ENCODE measurements around the gene CDC42BPA. TPM values are rescaled to one million over a fixed set of nuclear protein-coding genes. Genes with fewer than 3 reads are reported as not detected.

CDC42BPA gene
- total and polyA plus RNA-seq, 9 of the 15 experiments (the other 6 are each of a cell fraction or from before 2014, with no cell fraction given), result 8.0 to 77.5 (median 52.1) TPM

- no peak for TF ChIP-seq MYBL2 (IDR thresholded peaks at IDR 0.05; ENCODE audit: low read depth)
- no peak for TF ChIP-seq MYBL2 (CRISPR knock-in tag; IDR thresholded peaks at IDR 0.05; ENCODE audit: borderline replicate concordance)
- no peak for TF ChIP-seq PTTG1 (tag; IDR thresholded peaks at IDR 0.05; ENCODE audit: low read depth)
- TF ChIP-seq ARID1B (IDR thresholded peaks at IDR 0.05), result peak; percentile 28; the same call in 1 of the 2 replicates
- TF ChIP-seq ZNF644 (tag; IDR thresholded peaks at IDR 0.05; ENCODE audit: low read depth), result no peak
- no peak for TF ChIP-seq TRIM25 (IDR thresholded peaks at IDR 0.05; ENCODE audit: borderline replicate concordance)
- TF ChIP-seq ELF1 (tag; IDR thresholded peaks at IDR 0.05), result no peak
- TF ChIP-seq, protein P1, sequence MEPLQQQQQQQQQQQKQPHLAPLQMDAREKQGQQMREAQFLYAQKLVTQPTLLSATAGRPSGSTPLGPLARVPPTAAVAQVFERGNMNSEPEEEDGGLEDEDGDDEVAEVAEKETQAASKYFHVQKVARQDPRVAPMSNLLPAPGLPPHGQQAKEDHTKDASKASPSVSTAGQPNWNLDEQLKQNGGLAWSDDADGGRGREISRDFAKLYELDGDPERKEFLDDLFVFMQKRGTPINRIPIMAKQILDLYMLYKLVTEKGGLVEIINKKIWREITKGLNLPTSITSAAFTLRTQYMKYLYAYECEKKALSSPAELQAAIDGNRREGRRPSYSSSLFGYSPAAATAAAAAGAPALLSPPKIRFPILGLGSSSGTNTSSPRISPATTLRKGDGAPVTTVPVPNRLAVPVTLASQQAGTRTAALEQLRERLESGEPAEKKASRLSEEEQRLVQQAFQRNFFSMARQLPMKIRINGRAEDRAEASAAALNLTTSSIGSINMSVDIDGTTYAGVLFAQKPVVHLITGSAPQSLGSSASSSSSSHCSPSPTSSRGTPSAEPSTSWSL (CRISPR knock-in tag; IDR thresholded peaks at IDR 0.05; ENCODE audit: borderline replicate concordance), result no peak
- TF ChIP-seq FOXJ2 (tag; IDR thresholded peaks at IDR 0.05), result no peak
- TF ChIP-seq DMBX1 (CRISPR knock-in tag; IDR thresholded peaks at IDR 0.05; ENCODE audit: borderline replicate concordance), result no peak
- TF ChIP-seq, protein P2, sequence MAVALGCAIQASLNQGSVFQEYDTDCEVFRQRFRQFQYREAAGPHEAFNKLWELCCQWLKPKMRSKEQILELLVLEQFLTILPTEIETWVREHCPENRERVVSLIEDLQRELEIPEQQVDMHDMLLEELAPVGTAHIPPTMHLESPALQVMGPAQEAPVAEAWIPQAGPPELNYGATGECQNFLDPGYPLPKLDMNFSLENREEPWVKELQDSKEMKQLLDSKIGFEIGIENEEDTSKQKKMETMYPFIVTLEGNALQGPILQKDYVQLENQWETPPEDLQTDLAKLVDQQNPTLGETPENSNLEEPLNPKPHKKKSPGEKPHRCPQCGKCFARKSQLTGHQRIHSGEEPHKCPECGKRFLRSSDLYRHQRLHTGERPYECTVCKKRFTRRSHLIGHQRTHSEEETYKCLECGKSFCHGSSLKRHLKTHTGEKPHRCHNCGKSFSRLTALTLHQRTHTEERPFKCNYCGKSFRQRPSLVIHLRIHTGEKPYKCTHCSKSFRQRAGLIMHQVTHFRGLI (CRISPR knock-in tag; IDR thresholded peaks at IDR 0.05), result no peak
- no peak for TF ChIP-seq ZNF175 (CRISPR knock-in tag; IDR thresholded peaks at IDR 0.05; ENCODE audit: low read depth)
- peak; percentile 76 for TF ChIP-seq MAFF (IDR thresholded peaks at IDR 0.05; ENCODE audit: low read length)
- TF ChIP-seq ZNF584 (CRISPR knock-in tag; IDR thresholded peaks at IDR 0.05; ENCODE audit: low read depth), result no peak
- TF ChIP-seq MTA1 (IDR thresholded peaks at IDR 0.05; ENCODE audit: borderline replicate concordance), result no peak
- TF ChIP-seq EWSR1 (IDR thresholded peaks at IDR 0.05; ENCODE audit: borderline replicate concordance, low read depth, partially characterized antibody), result no peak
- no peak for TF ChIP-seq ASH1L (IDR thresholded peaks at IDR 0.05; ENCODE audit: borderline replicate concordance, low read depth, partially characterized antibody)
- TF ChIP-seq GTF2E2 (tag; IDR thresholded peaks at IDR 0.05), result 0 out of 2 replicates have a peak, but pooled peaks have one; percentile 38
- no peak for TF ChIP-seq RBM39 (optimal IDR thresholded peaks at IDR 0.05; ENCODE audit: low read depth, low read length)
- peak; percentile 16; the same call in 1 of the 2 replicates for TF ChIP-seq GATAD2A (IDR thresholded peaks at IDR 0.05)
- TF ChIP-seq, protein P3, sequence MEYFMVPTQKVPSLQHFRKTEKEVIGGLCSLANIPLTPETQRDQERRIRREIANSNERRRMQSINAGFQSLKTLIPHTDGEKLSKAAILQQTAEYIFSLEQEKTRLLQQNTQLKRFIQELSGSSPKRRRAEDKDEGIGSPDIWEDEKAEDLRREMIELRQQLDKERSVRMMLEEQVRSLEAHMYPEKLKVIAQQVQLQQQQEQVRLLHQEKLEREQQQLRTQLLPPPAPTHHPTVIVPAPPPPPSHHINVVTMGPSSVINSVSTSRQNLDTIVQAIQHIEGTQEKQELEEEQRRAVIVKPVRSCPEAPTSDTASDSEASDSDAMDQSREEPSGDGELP (CRISPR knock-in tag; IDR thresholded peaks at IDR 0.05; ENCODE audit: borderline replicate concordance), result no peak
- TF ChIP-seq LEF1 (IDR thresholded peaks at IDR 0.05), result 0 out of 2 replicates have a peak, but pooled peaks have one; percentile 18
- TF ChIP-seq C11orf30 (IDR thresholded peaks at IDR 0.05; ENCODE audit: low read depth), result peak; percentile 85
These were observed 25.6 kb upstream of the CDC42BPA start (continued) for GRCh38 chr1:227343727-227344551.
